Transverse colon (tissue), 4 donors: Measurements from ENCODE around the gene DISC1. TPM values are rescaled to one million over a fixed set of nuclear protein-coding genes. Genes with fewer than 3 reads are reported as not detected.
"Not testable (repeated sequence)": the region's sequence is repeated elsewhere in the genome, so short reads cannot be mapped to it uniquely, and the experiment has no call there.

Experiments
- DNase-seq: peaks from one replicate; pipeline ENCODE4 v3.0.0-alpha.2; 2019
- H3K27ac ChIP-seq, 4 donors: fragments of 200-600 bp; sonication (generic); 2 replicates each; pipeline ENCODE4 v1.5.1; 2016 to 2018; ENCODE audit warnings: inconsistent platforms in 4 of 4
- H3K27me3 ChIP-seq: fragments of 200-600 bp; sonication (generic); 2 replicates; pipeline ENCODE4 v1.5.1; 2017; ENCODE audit warnings: inconsistent platforms
- H3K36me3 ChIP-seq, 4 donors: fragments of 200-600 bp; sonication (generic); 2 replicates each; pipeline ENCODE4 v1.5.1; 2017 to 2019; ENCODE audit warnings: inconsistent platforms in 4 of 4
- H3K4me1 ChIP-seq, 4 donors: fragments of 200-600 bp; sonication (generic); 2 replicates each; pipeline ENCODE4 v1.5.1; 2017 to 2020; ENCODE audit warnings: inconsistent platforms in 4 of 4
- H3K4me3 ChIP-seq, 4 donors: fragments of 200-600 bp; sonication (generic); 1 replicate in 1 of 4; 2 replicates in 3 of 4; pipeline versions ENCODE4 v1.5.1 to v1.6.1; 2017 to 2019; ENCODE audit warnings: inconsistent platforms in 4 of 4
- H3K9me3 ChIP-seq, 2 donors: fragments of 200-600 bp; sonication (generic); 2 replicates each; pipeline ENCODE4 v1.5.1; 2017 to 2019; ENCODE audit warnings: inconsistent platforms in 2 of 2
- CTCF ChIP-seq, 5 experiments: fragments of 200-600 bp in 3 of 5; fragments of 450-650 bp in 2 of 5; sonication (generic) in 3 of 5; IDR thresholded peaks; 1 replicate in 2 of 5; 2 replicates in 3 of 5; pipeline ENCODE4 v1.5.1; 2016 to 2017; ENCODE audit warnings: antibody characterized with exemption in 5 of 5, inconsistent platforms in 3 of 5, mild to moderate bottlenecking in 2 of 5, moderate library complexity in 1 of 5
- EP300 ChIP-seq: sonication (generic); formaldehyde crosslinking; IDR thresholded peaks from one replicate; pipeline ENCODE4 v1.6.1; 2017; ENCODE audit warnings: antibody characterized with exemption, low read depth
- POLR2A ChIP-seq: fragments of 450-650 bp; IDR thresholded peaks from one replicate; pipeline ENCODE4 v1.6.1; 2016; ENCODE audit warnings: antibody characterized with exemption, mild to moderate bottlenecking, moderate library complexity
- POLR2AphosphoS5 ChIP-seq, 3 donors: sonication (generic); formaldehyde crosslinking; IDR thresholded peaks; one replicate each; pipeline ENCODE4 v1.6.1; 2016; ENCODE audit warnings: antibody characterized with exemption in 3 of 3
- WGBS, 2 donors: methylation state at CpG; one replicate each; pipeline ENCODE4 v1.1.5; 2018; ENCODE audit warnings: low coverage in 1 of 2; 5-methylcytosine and 5-hydroxymethylcytosine counted together
- in situ Hi-C, 4 donors: fragments of 200-750 bp; cut with MboI; loops; one replicate each; pipeline versions ENCODE4 v1.15.0 to v1.15.1; 2017; ENCODE audit warnings: low sequenced_read_pairs in 3 of 4, low pct_ligation_motif_present in 1 of 4, low pct_unique_long_range_greater_than_20kb in 1 of 4
- intact Hi-C: fragments of 100-400 bp; cut with DNase I; formaldehyde crosslinking; loops from one replicate; pipeline ENCODE4 v1.15.1; 2023; ENCODE audit warnings: low total_unique reads
- total RNA-seq, 4 donors: library from RNA; depleted of rRNA; stranded (reverse); fragments of >200 nt; gene quantifications; one replicate each; pipeline ENCODE4 v1.1.0, GENCODE V29; 2016

Gene DISC1
- total RNA-seq, 4 donors from 2014 or later, result 7.8 to 20.3 (median 11.5) TPM

GRCh38 chr1:231903586-231904081 lies 277.0 kb downstream of the DISC1 start:
- intact Hi-C loops (no loop called here), in situ Hi-C loops (no loop called here)
- Histone ChIP-seq H3K27ac (no peak overlapping the region), H3K27me3 (no peaks in the 10 kb centered on the region), H3K9me3 (no peaks in the 10 kb centered on the region), H3K36me3 (no peaks in the 10 kb centered on the region), H3K4me1 (no peaks in the 10 kb centered on the region), H3K4me3 (no peak overlapping the region)
- DNase-seq, result no peak
- WGBS, 2 donors, result 80 to 91% methylated on average over 2 to 4 of the region's 4 CpGs
- no peak for TF ChIP-seq EP300
- TF ChIP-seq POLR2AphosphoS5 (IDR thresholded peaks at IDR 0.05), result no peak
- no peak for TF ChIP-seq CTCF (IDR thresholded peaks at IDR 0.05)
- no peak for TF ChIP-seq POLR2A

GRCh38 chr1:231907310-231907709 lies 280.7 kb downstream of the DISC1 start:
- DNase-seq, H3K9me3 ChIP-seq, H3K27me3 ChIP-seq, H3K27ac ChIP-seq, in situ Hi-C loops, H3K4me3 ChIP-seq, H3K4me1 ChIP-seq, H3K36me3 ChIP-seq, intact Hi-C loops: not testable (repeated sequence)
- 93% methylated on average over 2 of the region's 2 CpGs; no CpG with 5 or more reads in 1 of the 2 donors for WGBS, 2 donors

- H3K4me1 ChIP-seq, result peaks cover 0 to 1% (median 0%) of the 10 kb centered on the region in 4 donors
- TF ChIP-seq POLR2AphosphoS5 (IDR thresholded peaks at IDR 0.05) (no peak), POLR2A (no peak), EP300 (no peak), CTCF (IDR thresholded peaks at IDR 0.05) (no peak)
- no peaks in the 10 kb centered on the region for H3K27me3 ChIP-seq
- H3K27ac ChIP-seq, result no peak overlapping the region
- WGBS, 2 donors, result 86 to 94% methylated on average over 6 to 7 of the region's 7 CpGs
- no peaks in the 10 kb centered on the region for H3K9me3 ChIP-seq
- intact Hi-C loops (no loop called here), in situ Hi-C loops (no loop called here)
- no peaks in the 10 kb centered on the region for H3K36me3 ChIP-seq
- no peak overlapping the region for H3K4me3 ChIP-seq
- DNase-seq, result no peak
Measured at GRCh38 chr1:231913493-231913892, 286.9 kb downstream of the DISC1 start.

DNA sequence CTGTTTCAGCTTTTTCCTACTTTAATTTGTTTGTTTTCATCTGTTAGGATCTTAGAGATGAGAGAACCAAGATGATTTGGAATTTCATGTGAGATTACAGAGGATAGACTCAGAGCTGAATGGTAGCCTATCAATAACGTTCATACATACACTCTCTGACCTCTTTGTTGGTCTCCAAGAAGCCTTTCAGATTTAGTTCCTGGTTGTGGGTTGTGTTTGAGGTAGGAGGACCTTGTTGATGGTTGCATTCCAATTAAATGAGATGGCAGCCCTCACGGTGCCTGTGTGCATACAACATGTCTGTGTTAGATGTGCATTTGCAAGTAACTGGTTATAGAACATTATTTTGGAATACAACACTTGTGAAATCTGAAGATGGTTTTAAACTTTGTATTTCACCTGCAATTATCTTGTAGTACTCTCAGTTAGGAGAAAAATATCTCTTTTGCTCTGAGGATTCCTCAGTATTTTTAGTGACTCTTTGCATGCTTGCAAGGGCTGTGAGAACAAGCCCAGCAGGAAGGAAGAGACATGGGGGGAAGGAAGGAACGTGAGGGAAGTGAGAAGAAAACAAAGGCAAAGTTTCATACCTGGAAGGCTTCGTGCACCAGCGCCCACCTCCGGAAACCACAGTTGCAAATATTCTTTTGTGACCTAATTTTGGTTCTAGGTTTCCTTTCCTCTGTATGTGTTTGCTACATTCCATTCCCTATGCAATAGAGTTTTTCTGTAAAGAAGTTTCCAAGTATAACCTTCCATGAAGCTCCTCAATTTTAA lies 291.8 kb downstream of the DISC1 start:
- intact Hi-C loops, result no loop called here
- peak; percentile 16 for DNase-seq
- TF ChIP-seq CTCF (IDR thresholded peaks at IDR 0.05) (no peak), POLR2AphosphoS5 (IDR thresholded peaks at IDR 0.05) (no peak), EP300 (no peak), POLR2A (no peak)
- no peaks in the 10 kb centered on the region for H3K36me3 ChIP-seq
- in situ Hi-C loops, result no loop called here
- H3K4me3 ChIP-seq, result no peak overlapping the region
- H3K9me3 ChIP-seq, result no peaks in the 10 kb centered on the region
- no peak overlapping the region for H3K27ac ChIP-seq
- H3K27me3 ChIP-seq, result no peaks in the 10 kb centered on the region
- H3K4me1 ChIP-seq, result peaks cover 0 to 3% (median 0%) of the 10 kb centered on the region in 4 donors
- WGBS, 2 donors, result 56 to 73% methylated on average over 6 of the region's 6 CpGs
